Activated gamma-delta T cell treated with Interleukin-2 at 50 U/mL for 16 hours (primary cell): Measurements from ENCODE around the gene SPRED3.
A peak's percentile ranks its signal among the peaks of the same experiment; 100 is the strongest.
"Not testable (repeated sequence)": the region's sequence is repeated elsewhere in the genome, so short reads cannot be mapped to it uniquely, and the experiment has no call there.

Source experiments
- DNase-seq: peaks from one replicate; pipeline ENCODE4 v3.0.0-alpha.2; 2020

SPRED3 gene

GRCh38 chr19:38388349-38389100 is at the start of gene SPRED3:
TSS of gene SPRED3 (plus strand) at chr19:38388697. CDS start at chr19:38390303, 1,606 bp downstream.
- no peak for DNase-seq

- not testable (repeated sequence) for DNase-seq
Measured at GRCh38 chr19:38339011-38339410, 49.5 kb upstream of the SPRED3 start.

- no peak for DNase-seq
Measured at GRCh38 chr19:38340927-38341326, 47.6 kb upstream of the SPRED3 start.

GRCh38 chr19:38346837-38347236 is 41.7 kb upstream of the SPRED3 start:
- no peak for DNase-seq

- DNase-seq, result no peak
Measured at GRCh38 chr19:38350883-38351282, 37.6 kb upstream of the SPRED3 start.

GRCh38 chr19:38351865-38352395 is 36.6 kb upstream of the SPRED3 start:
- no peak for DNase-seq

- DNase-seq, result no peak
Measured at GRCh38 chr19:38352611-38353010, 35.9 kb upstream of the SPRED3 start.

- DNase-seq, result no peak
Measured at GRCh38 chr19:38355728-38356725, 32.5 kb upstream of the SPRED3 start.

- no peak for DNase-seq
Measured at GRCh38 chr19:38358071-38358470, 30.4 kb upstream of the SPRED3 start.

GRCh38 chr19:38359242-38360021 is 29.1 kb upstream of the SPRED3 start:
- no peak for DNase-seq

- no peak for DNase-seq
Measured at GRCh38 chr19:38360351-38360750, 28.1 kb upstream of the SPRED3 start.

- DNase-seq, result no peak
Measured at GRCh38 chr19:38360839-38361631, 27.5 kb upstream of the SPRED3 start.

GRCh38 chr19:38361633-38362075 is 26.8 kb upstream of the SPRED3 start:
- DNase-seq, result peak; percentile 46

- peak; percentile 55 for DNase-seq
Measured at GRCh38 chr19:38362076-38362945, 26.2 kb upstream of the SPRED3 start.

GRCh38 chr19:38362946-38363688 is 25.4 kb upstream of the SPRED3 start:
- DNase-seq, result not testable (repeated sequence)

- DNase-seq, result no peak
Measured at GRCh38 chr19:38367041-38367440, 21.5 kb upstream of the SPRED3 start.

- DNase-seq, result no peak
Measured at GRCh38 chr19:38369584-38369983, 18.9 kb upstream of the SPRED3 start.

- DNase-seq, result no peak
Measured at GRCh38 chr19:38370299-38370698, 18.2 kb upstream of the SPRED3 start.

- DNase-seq, result no peak
Measured at GRCh38 chr19:38371081-38371480, 17.4 kb upstream of the SPRED3 start.

GRCh38 chr19:38373907-38374331 is 14.6 kb upstream of the SPRED3 start:
- DNase-seq, result no peak
